ENCODE results near the gene IPMK.

GRCh38 chr10:58305821-58306220, 38.1 kb upstream of the IPMK start:
- TF ChIP-seq, protein P1, sequence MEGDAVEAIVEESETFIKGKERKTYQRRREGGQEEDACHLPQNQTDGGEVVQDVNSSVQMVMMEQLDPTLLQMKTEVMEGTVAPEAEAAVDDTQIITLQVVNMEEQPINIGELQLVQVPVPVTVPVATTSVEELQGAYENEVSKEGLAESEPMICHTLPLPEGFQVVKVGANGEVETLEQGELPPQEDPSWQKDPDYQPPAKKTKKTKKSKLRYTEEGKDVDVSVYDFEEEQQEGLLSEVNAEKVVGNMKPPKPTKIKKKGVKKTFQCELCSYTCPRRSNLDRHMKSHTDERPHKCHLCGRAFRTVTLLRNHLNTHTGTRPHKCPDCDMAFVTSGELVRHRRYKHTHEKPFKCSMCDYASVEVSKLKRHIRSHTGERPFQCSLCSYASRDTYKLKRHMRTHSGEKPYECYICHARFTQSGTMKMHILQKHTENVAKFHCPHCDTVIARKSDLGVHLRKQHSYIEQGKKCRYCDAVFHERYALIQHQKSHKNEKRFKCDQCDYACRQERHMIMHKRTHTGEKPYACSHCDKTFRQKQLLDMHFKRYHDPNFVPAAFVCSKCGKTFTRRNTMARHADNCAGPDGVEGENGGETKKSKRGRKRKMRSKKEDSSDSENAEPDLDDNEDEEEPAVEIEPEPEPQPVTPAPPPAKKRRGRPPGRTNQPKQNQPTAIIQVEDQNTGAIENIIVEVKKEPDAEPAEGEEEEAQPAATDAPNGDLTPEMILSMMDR (IDR thresholded peaks at IDR 0.05), result no peak
- TF ChIP-seq POLR2A (IDR thresholded peaks at IDR 0.05) (no peak), EP300 (IDR thresholded peaks at IDR 0.05; ENCODE audit: low read depth) (no peak), POLR2AphosphoS5 (IDR thresholded peaks at IDR 0.05) (no peak)

Measured in transverse colon (tissue), 4 donors.